ENCODE data around the gene OR7G3. TPM values are rescaled to one million over a fixed set of nuclear protein-coding genes. Genes with fewer than 3 reads are reported as not detected.

OR7G3 gene
- polyA plus RNA-seq, 1 donor from 2014 or later, result not detected

DNA sequence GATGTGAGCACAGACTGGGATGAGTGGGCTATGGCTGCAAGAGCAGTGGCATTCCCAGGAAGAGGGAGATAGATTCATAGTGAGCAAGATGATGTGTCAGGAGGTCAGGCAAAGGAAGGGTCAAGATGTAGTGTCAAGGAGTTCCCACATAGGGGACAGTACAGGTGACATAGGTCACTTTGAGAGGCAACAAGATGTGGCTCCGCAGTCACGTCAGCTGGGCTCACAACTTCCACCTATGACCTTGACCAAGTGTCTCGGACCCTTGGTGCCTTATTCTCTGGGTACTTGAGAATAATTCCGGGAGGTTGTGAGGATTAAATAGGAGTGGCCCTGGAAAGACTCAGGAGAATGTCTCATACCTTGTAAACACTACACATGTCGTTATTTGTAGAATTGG lies 23.9 kb upstream of the OR7G3 start:
- no peaks in the 10 kb centered on the region for H4K20me1 ChIP-seq (ENCODE audit: insufficient read depth)
- peaks cover 12% of the 10 kb centered on the region for H3K36me3 ChIP-seq (ENCODE audit: insufficient read depth, low read length)

GRCh38 chr19:9149997-9150396 lies 23.2 kb upstream of the OR7G3 start:
- Histone ChIP-seq H3K9me3 (ENCODE audit: low read length) (peaks cover 32% of the 10 kb centered on the region), H3K4me2 (ENCODE audit: low read length) (no peak overlapping the region), H4K20me1 (ENCODE audit: insufficient read depth) (no peaks in the 10 kb centered on the region), H3K27me3 (ENCODE audit: insufficient read depth, low read depth, low read length) (no peaks in the 10 kb centered on the region), H3K27ac (ENCODE audit: low read length) (no peak overlapping the region), H3K9ac (ENCODE audit: low read length) (no peak overlapping the region), H3K36me3 (ENCODE audit: insufficient read depth, low read length) (peaks cover 12% of the 10 kb centered on the region), H3F3A (ENCODE audit: insufficient read depth, low read length, poor library complexity, severe bottlenecking) (no peaks in the 10 kb centered on the region), H3K4me3 (ENCODE audit: low read length) (no peak overlapping the region), H3K79me2 (replicated peaks; ENCODE audit: insufficient read depth, low read length) (peaks cover 70% of the 10 kb centered on the region), H3K9me2 (ENCODE audit: insufficient read depth, low read length) (no peaks in the 10 kb centered on the region), H2AFZ (ENCODE audit: low read depth, low read length) (no peak overlapping the region)
- TF ChIP-seq RAD21 (conservative IDR thresholded peaks at IDR 0.05), result no peak
- TF ChIP-seq EZH2 (IDR thresholded peaks at IDR 0.05; ENCODE audit: borderline replicate concordance, insufficient read depth, low read length, poor library complexity, severe bottlenecking), result no peak
- no peak for TF ChIP-seq REST (IDR thresholded peaks at IDR 0.05; ENCODE audit: borderline replicate concordance)
- TF ChIP-seq POLR2AphosphoS5 (IDR thresholded peaks at IDR 0.05), result no peak
- no peak for TF ChIP-seq SMC3 (conservative IDR thresholded peaks at IDR 0.05; ENCODE audit: poor library complexity)
- TF ChIP-seq, protein P1, sequence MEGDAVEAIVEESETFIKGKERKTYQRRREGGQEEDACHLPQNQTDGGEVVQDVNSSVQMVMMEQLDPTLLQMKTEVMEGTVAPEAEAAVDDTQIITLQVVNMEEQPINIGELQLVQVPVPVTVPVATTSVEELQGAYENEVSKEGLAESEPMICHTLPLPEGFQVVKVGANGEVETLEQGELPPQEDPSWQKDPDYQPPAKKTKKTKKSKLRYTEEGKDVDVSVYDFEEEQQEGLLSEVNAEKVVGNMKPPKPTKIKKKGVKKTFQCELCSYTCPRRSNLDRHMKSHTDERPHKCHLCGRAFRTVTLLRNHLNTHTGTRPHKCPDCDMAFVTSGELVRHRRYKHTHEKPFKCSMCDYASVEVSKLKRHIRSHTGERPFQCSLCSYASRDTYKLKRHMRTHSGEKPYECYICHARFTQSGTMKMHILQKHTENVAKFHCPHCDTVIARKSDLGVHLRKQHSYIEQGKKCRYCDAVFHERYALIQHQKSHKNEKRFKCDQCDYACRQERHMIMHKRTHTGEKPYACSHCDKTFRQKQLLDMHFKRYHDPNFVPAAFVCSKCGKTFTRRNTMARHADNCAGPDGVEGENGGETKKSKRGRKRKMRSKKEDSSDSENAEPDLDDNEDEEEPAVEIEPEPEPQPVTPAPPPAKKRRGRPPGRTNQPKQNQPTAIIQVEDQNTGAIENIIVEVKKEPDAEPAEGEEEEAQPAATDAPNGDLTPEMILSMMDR (IDR thresholded peaks at IDR 0.05; ENCODE audit: poor library complexity, severe bottlenecking), result no peak
- TF ChIP-seq EP300 (conservative IDR thresholded peaks at IDR 0.05; ENCODE audit: poor library complexity, severe bottlenecking), result no peak
- no peak for TF ChIP-seq MXI1 (conservative IDR thresholded peaks at IDR 0.05; ENCODE audit: poor library complexity, severe bottlenecking)
- TF ChIP-seq TAF1 (IDR thresholded peaks at IDR 0.05; ENCODE audit: low read depth), result no peak

More for the DNA sequence above, 23.9 kb upstream of the OR7G3 start:
- Histone ChIP-seq H3K4me3 (ENCODE audit: low read length) (no peak overlapping the region), H3K79me2 (replicated peaks; ENCODE audit: insufficient read depth, low read length) (peaks cover 67% of the 10 kb centered on the region), H3K27ac (ENCODE audit: low read length) (no peak overlapping the region), H3K4me2 (ENCODE audit: low read length) (no peak overlapping the region), H3K9me2 (ENCODE audit: insufficient read depth, low read length) (no peaks in the 10 kb centered on the region), H3K9ac (ENCODE audit: low read length) (no peak overlapping the region), H3K27me3 (ENCODE audit: insufficient read depth, low read depth, low read length) (no peaks in the 10 kb centered on the region), H3K9me3 (ENCODE audit: low read length) (peaks cover 32% of the 10 kb centered on the region), H3F3A (ENCODE audit: insufficient read depth, low read length, poor library complexity, severe bottlenecking) (no peaks in the 10 kb centered on the region), H2AFZ (ENCODE audit: low read depth, low read length) (no peak overlapping the region)
- TF ChIP-seq EP300 (conservative IDR thresholded peaks at IDR 0.05; ENCODE audit: poor library complexity, severe bottlenecking) (no peak), TAF1 (IDR thresholded peaks at IDR 0.05; ENCODE audit: low read depth) (no peak), REST (IDR thresholded peaks at IDR 0.05; ENCODE audit: borderline replicate concordance) (no peak), EZH2 (IDR thresholded peaks at IDR 0.05; ENCODE audit: borderline replicate concordance, insufficient read depth, low read length, poor library complexity, severe bottlenecking) (no peak), POLR2AphosphoS5 (IDR thresholded peaks at IDR 0.05) (no peak)
- TF ChIP-seq, protein P1 (IDR thresholded peaks at IDR 0.05; ENCODE audit: poor library complexity, severe bottlenecking), result no peak

All from neural cell (in vitro differentiated cells).